ENCODE results near the gene LARGE2. TPM values are rescaled to one million over a fixed set of nuclear protein-coding genes. Genes with fewer than 3 reads are reported as not detected.

LARGE2 gene
- total RNA-seq, 4 donors from 2014 or later, result 0.55 to 1.3 (median 0.60) TPM; not detected in 1

- TF ChIP-seq CTCF (IDR thresholded peaks at IDR 0.05), result no peak
- TF ChIP-seq POLR2A (IDR thresholded peaks at IDR 0.05), result no peak
- no peak for TF ChIP-seq POLR2AphosphoS5 (IDR thresholded peaks at IDR 0.05)
- TF ChIP-seq EP300 (IDR thresholded peaks at IDR 0.05; ENCODE audit: low read depth), result no peak
- no peaks in the 10 kb centered on the region for H3K9me3 ChIP-seq
- no peak overlapping the region for H3K27ac ChIP-seq
- H3K4me3 ChIP-seq, result no peak overlapping the region
- H3K27me3 ChIP-seq, result no peaks in the 10 kb centered on the region
- H3K36me3 ChIP-seq, result peaks cover 0 to 21% (median 8%) of the 10 kb centered on the region in 4 donors
- DNase-seq, result no peak
- WGBS, 2 donors (ENCODE audit: low coverage in 1 of 2), result 87 to 100% methylated on average over 1 to 4 of the region's 4 CpGs
- H3K4me1 ChIP-seq, result no peaks in the 10 kb centered on the region
- in situ Hi-C loops (cut with MboI; ENCODE audit: low pct_ligation_motif_present in 1 of 4, low pct_unique_long_range_greater_than_20kb in 1 of 4, low sequenced_read_pairs in 3 of 4), result no loop called here
- intact Hi-C loops (cut with DNase I; ENCODE audit: low total_unique reads), result no loop called here
Observed at GRCh38 chr11:45941285-45941684, 18.8 kb downstream of the LARGE2 start.

GRCh38 chr11:45942381-45942780, 19.9 kb downstream of the LARGE2 start:
- DNase-seq, result no peak
- TF ChIP-seq POLR2AphosphoS5 (IDR thresholded peaks at IDR 0.05) (no peak), POLR2A (IDR thresholded peaks at IDR 0.05) (no peak)
- intact Hi-C loops (cut with DNase I; ENCODE audit: low total_unique reads) (no loop called here), in situ Hi-C loops (cut with MboI; ENCODE audit: low pct_ligation_motif_present in 1 of 4, low pct_unique_long_range_greater_than_20kb in 1 of 4, low sequenced_read_pairs in 3 of 4) (no loop called here)
- Histone ChIP-seq H3K27ac (no peak overlapping the region), H3K27me3 (no peaks in the 10 kb centered on the region), H3K9me3 (no peaks in the 10 kb centered on the region), H3K4me3 (no peak overlapping the region), H3K4me1 (no peaks in the 10 kb centered on the region), H3K36me3 (peaks cover 0 to 23% (median 9%) of the 10 kb centered on the region in 4 donors)
- WGBS, 2 donors (ENCODE audit: low coverage in 1 of 2), result 98 to 100% methylated on average over 3 to 4 of the region's 4 CpGs

GRCh38 chr11:45945397-45945999, 23.0 kb downstream of the LARGE2 start:
- intact Hi-C loops (cut with DNase I; ENCODE audit: low total_unique reads), result no loop called here
- H3K36me3 ChIP-seq, result peaks cover 0 to 35% (median 8%) of the 10 kb centered on the region in 4 donors
- WGBS, 2 donors (ENCODE audit: low coverage in 1 of 2), result 67 to 92% methylated on average over 1 to 3 of the region's 3 CpGs

GRCh38 chr11:45947885-45948284, 25.4 kb downstream of the LARGE2 start:
- H3K4me3 ChIP-seq, result no peak overlapping the region
- no peaks in the 10 kb centered on the region for H3K9me3 ChIP-seq
- intact Hi-C loops (cut with DNase I; ENCODE audit: low total_unique reads), result no loop called here
- no peak for DNase-seq
- peaks cover 0 to 35% (median 8%) of the 10 kb centered on the region in 4 donors for H3K36me3 ChIP-seq
- in situ Hi-C loops (cut with MboI; ENCODE audit: low pct_ligation_motif_present in 1 of 4, low pct_unique_long_range_greater_than_20kb in 1 of 4, low sequenced_read_pairs in 3 of 4), result no loop called here
- no peak overlapping the region for H3K27ac ChIP-seq
- TF ChIP-seq POLR2A (IDR thresholded peaks at IDR 0.05) (no peak), EP300 (IDR thresholded peaks at IDR 0.05; ENCODE audit: low read depth) (no peak), CTCF (IDR thresholded peaks at IDR 0.05) (no peak), POLR2AphosphoS5 (IDR thresholded peaks at IDR 0.05) (no peak)
- H3K27me3 ChIP-seq, result no peaks in the 10 kb centered on the region
- no peaks in the 10 kb centered on the region for H3K4me1 ChIP-seq
- WGBS, 2 donors (ENCODE audit: low coverage in 1 of 2), result 100% methylated on average over 1 of the region's 1 CpG; no CpG with 5 or more reads in 1 of the 2 donors

More at GRCh38 chr11:45945397-45945999, 23.0 kb downstream of the LARGE2 start:
- H3K9me3 ChIP-seq, result no peaks in the 10 kb centered on the region
- no peak for DNase-seq
- in situ Hi-C loops (cut with MboI; ENCODE audit: low pct_ligation_motif_present in 1 of 4, low pct_unique_long_range_greater_than_20kb in 1 of 4, low sequenced_read_pairs in 3 of 4), result no loop called here
- H3K27me3 ChIP-seq, result no peaks in the 10 kb centered on the region
- H3K4me3 ChIP-seq, result no peak overlapping the region
- no peaks in the 10 kb centered on the region for H3K4me1 ChIP-seq
- H3K27ac ChIP-seq, result no peak overlapping the region
- TF ChIP-seq EP300 (IDR thresholded peaks at IDR 0.05; ENCODE audit: low read depth) (no peak), CTCF (IDR thresholded peaks at IDR 0.05) (no peak), POLR2A (IDR thresholded peaks at IDR 0.05) (no peak), POLR2AphosphoS5 (IDR thresholded peaks at IDR 0.05) (no peak)

Measured in transverse colon (tissue), 4 donors.